ENCODE data around the gene UNKL. TPM values are rescaled to one million over a fixed set of nuclear protein-coding genes. Genes with fewer than 3 reads are reported as not detected.

UNKL gene
- total RNA-seq, 4 donors from 2014 or later: 31.8 to 38.8 (median 35.8) TPM

- ATAC-seq: no peak
- intact Hi-C loops (cut with DNase I; ENCODE audit: low total_unique reads): no loop called here
- TF ChIP-seq, protein P1, sequence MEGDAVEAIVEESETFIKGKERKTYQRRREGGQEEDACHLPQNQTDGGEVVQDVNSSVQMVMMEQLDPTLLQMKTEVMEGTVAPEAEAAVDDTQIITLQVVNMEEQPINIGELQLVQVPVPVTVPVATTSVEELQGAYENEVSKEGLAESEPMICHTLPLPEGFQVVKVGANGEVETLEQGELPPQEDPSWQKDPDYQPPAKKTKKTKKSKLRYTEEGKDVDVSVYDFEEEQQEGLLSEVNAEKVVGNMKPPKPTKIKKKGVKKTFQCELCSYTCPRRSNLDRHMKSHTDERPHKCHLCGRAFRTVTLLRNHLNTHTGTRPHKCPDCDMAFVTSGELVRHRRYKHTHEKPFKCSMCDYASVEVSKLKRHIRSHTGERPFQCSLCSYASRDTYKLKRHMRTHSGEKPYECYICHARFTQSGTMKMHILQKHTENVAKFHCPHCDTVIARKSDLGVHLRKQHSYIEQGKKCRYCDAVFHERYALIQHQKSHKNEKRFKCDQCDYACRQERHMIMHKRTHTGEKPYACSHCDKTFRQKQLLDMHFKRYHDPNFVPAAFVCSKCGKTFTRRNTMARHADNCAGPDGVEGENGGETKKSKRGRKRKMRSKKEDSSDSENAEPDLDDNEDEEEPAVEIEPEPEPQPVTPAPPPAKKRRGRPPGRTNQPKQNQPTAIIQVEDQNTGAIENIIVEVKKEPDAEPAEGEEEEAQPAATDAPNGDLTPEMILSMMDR (IDR thresholded peaks at IDR 0.05 in 4 of 5, conservative IDR thresholded peaks at IDR 0.05 in 1 of 5): no peak
- TF ChIP-seq POLR2A (IDR thresholded peaks at IDR 0.05): no peak
- H3K9me3 ChIP-seq: no peaks in the 10 kb centered on the region
- H3K27me3 ChIP-seq: no peaks in the 10 kb centered on the region
- no peak overlapping the region for H3K27ac ChIP-seq
- H3K4me3 ChIP-seq: no peak overlapping the region
- no peaks in the 10 kb centered on the region for H3K4me1 ChIP-seq
- H3K36me3 ChIP-seq: peaks cover 0 to 48% of the 10 kb centered on the region in 2 donors
- in situ Hi-C loops (cut with MboI; ENCODE audit: low sequenced_read_pairs in 4 of 4): no loop called here
- no peak for DNase-seq
Observed at GRCh38 chr16:1324286-1324826, 90.1 kb downstream of the UNKL start.

GRCh38 chr16:1323296-1324239 lies 90.9 kb downstream of the UNKL start:
- intact Hi-C loops (cut with DNase I; ENCODE audit: low total_unique reads): no loop called here
- Histone ChIP-seq H3K9me3 (no peaks in the 10 kb centered on the region), H3K36me3 (peaks cover 0 to 56% of the 10 kb centered on the region in 2 donors), H3K27me3 (no peaks in the 10 kb centered on the region), H3K27ac (no peak overlapping the region), H3K4me3 (no peak overlapping the region), H3K4me1 (no peaks in the 10 kb centered on the region)
- DNase-seq: no peak
- in situ Hi-C loops (cut with MboI; ENCODE audit: low sequenced_read_pairs in 4 of 4): no loop called here
- TF ChIP-seq, protein P1 (IDR thresholded peaks at IDR 0.05 in 4 of 5, conservative IDR thresholded peaks at IDR 0.05 in 1 of 5): no peak
- TF ChIP-seq POLR2A (IDR thresholded peaks at IDR 0.05): no peak
- no peak for ATAC-seq

GRCh38 chr16:1322407-1322806 lies 92.1 kb downstream of the UNKL start:
- H3K27ac ChIP-seq: no peak overlapping the region
- peaks cover 0 to 67% of the 10 kb centered on the region in 2 donors for H3K36me3 ChIP-seq
- H3K27me3 ChIP-seq: no peaks in the 10 kb centered on the region
- H3K4me1 ChIP-seq: no peaks in the 10 kb centered on the region
- H3K4me3 ChIP-seq: no peak overlapping the region
- intact Hi-C loops (cut with DNase I; ENCODE audit: low total_unique reads) (no loop called here), in situ Hi-C loops (cut with MboI; ENCODE audit: low sequenced_read_pairs in 4 of 4) (no loop called here)
- no peaks in the 10 kb centered on the region for H3K9me3 ChIP-seq
- no peak for ATAC-seq
- TF ChIP-seq POLR2A (IDR thresholded peaks at IDR 0.05): no peak
- TF ChIP-seq, protein P1 (IDR thresholded peaks at IDR 0.05 in 4 of 5, conservative IDR thresholded peaks at IDR 0.05 in 1 of 5): no peak
- no peak for DNase-seq

DNA sequence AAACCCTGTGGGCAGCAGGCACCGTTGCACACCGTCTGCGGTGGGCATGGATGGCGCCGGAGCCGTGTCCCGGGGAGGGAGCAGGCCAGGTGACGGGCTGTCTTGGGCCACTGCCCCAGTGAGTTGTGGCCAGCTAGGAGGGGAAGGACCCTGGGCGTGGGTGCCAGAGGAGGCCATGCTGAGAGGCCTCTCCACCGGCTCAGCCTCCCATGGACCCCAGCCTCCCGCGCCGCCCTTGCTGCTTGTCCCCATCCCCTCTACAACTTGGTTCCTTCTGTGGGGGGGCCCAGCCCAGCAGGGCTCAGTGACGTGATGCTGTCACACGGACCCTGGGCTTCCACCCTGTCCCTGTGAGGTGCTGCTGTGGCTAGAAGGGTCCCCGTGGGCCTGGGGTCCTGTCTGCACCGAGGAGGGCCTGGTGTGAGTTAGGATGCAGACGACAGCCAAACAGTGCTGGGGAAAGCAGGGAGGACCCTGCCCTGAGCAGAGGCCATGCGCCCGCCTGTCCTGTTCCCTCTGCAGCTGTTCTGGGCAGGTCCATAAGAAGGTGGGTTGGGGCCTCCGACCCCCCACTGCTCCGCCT lies 93.8 kb downstream of the UNKL start:
- DNase-seq: no peak
- Histone ChIP-seq H3K4me1 (no peaks in the 10 kb centered on the region), H3K27ac (no peak overlapping the region), H3K27me3 (no peaks in the 10 kb centered on the region), H3K4me3 (no peak overlapping the region), H3K9me3 (no peaks in the 10 kb centered on the region), H3K36me3 (peaks cover 0 to 82% of the 10 kb centered on the region in 2 donors)
- TF ChIP-seq, protein P1 (IDR thresholded peaks at IDR 0.05 in 4 of 5, conservative IDR thresholded peaks at IDR 0.05 in 1 of 5): no peak
- no peak for TF ChIP-seq POLR2A (IDR thresholded peaks at IDR 0.05)
- in situ Hi-C loops (cut with MboI; ENCODE audit: low sequenced_read_pairs in 4 of 4): no loop called here
- ATAC-seq: no peak
- intact Hi-C loops (cut with DNase I; ENCODE audit: low total_unique reads): no loop called here
